Stimulated activated CD4-positive, alpha-beta T cell treated with anti-CD3 and anti-CD28 coated beads, Interleukin-1b, Interleukin-23, amount 100 ng/mL, for 24 hours (primary cell): ENCODE results near the gene ARL16.

ENCODE experiments used
- DNase-seq, 4 experiments: peaks; one replicate each; pipeline ENCODE4 v3.0.0-alpha.2; 2020; ENCODE audit warnings: low read depth in 4 of 4, low spot score in 1 of 4

The ARL16 gene

DNA sequence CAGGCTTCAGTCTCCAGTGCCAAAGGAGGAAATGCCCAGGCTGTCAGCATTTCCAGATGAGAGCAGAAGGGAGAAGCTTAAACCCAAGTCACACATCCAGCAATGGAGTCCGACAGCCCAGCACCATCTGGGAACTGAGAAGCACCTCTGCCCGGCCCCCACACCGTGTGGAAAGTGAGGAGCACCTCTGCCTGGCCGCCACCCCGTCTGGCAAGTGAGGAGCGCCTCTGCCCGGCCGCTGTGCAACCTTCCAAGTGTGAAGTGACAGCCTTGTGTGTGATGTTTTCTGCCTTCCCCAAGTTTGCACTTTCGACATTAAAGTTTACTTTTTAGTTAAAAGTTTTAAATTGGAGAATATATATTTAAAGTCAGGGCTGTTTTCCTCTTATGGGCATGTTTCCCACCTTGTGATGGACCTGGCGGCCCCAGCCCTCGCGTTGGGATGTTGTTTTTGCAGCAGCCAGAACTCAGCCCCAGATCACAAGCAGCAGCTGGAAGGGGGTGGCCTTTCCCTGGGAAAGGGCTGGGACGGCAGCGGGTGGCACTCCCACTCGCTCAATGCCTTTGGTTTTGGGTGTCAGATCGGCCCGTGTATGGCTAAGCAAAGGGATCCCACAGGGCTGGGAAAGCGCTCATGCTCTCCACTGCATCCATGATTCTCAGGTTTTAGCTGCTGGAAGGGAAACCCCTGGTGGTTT, 9.9 kb downstream of the ARL16 start:
- no peak for DNase-seq

DNA sequence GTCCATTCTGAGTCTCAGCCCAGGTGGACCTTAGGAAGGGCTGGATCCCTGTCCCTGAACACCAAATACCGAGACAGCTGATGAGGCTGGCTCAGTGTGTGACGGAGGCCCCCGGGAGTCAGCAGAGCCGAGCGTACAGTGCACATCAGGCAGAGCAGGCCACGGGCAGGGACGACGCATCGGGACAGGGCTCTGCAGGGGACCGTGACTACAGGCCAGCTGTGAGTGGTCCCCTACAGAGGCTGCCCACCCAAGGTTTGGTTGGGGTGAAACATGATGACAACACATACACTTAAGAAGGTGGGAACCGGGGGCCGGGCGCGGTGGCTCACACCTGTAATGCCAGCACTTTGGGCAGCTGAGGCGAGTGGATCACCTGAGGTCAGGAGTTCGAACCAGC, 10.6 kb downstream of the ARL16 start:
- no peak for DNase-seq

DNA sequence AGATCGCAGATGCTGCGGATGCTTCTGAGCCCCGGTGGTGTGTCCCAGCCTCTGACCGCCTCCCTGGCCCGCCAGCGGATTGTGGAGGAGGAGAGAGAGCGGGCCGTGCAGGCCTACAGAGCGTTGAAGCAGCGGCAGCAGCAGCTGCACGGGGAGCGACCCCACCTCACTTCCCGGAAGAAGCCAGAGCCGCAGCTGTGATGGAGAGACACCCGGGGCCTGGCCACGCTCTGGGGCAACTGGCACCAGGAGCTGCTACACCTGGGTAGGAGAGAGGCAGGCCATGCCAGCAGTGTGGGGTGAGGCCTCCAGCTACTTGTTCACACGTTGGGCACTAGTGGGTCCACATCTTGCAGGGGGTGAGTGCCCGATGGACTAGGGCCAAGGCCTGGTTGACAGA, 11.1 kb downstream of the ARL16 start:
- no peak for DNase-seq

DNA sequence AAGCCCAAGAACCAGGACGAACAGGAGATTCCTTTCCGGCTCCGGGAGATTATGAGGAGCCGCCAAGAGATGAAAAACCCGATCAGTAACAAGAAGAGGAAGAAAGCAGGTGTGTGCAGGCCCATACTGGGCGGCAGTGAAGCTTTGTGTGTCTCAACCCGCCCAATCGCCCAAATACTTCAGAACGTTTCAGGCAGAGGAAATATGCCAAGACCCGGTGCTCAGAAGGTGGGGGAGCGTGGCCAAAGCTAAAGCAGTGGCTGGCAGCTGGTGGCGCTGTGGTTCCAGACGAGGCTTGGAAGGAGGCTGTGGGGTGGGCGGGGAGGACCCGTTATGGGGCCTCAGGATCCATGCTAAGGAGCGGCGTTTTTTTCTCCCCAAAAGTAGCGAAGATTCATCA, 15.8 kb downstream of the ARL16 start:
- no peak for DNase-seq

DNA sequence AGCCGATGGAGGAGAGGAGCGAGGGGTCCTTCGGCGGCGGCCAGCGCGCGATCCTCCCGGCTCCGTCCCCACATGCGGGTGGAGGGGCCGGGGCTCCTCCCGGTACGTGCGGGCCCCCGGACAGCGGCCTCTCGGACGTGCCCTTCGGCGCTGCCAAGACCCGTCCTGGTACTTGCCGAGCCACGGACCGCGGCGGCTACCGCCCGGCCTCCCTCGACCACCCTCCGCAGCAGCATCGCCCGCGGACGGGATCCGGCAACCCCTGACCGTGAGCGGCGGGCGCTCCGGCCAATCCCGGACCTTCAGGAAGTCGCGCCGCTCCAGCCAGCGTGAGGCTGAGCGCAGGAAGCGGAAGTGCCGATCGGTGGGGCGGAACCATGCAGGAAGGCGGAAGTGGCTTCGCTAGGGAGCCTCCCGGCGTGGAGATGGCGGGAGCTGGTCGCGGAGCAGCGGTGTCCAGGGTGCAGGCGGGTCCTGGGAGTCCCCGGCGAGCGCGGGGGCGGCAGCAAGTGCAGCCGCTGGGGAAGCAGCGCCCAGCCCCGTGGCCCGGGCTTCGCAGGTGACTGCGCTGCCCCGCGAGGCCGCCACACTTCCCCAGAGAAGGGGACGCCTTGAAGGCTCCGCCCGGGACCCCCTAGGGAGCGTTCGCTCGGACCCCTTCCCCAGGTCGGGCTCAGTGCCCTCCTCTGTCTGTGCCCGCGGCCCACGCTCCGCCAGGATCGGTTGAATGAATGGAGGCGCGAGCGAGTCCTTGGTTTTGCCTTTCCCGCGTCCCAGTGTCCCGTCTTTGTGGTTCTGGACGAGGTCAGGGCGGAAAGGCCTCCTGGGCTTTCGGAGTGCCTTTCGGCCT, 17.0 kb downstream of the ARL16 start, which contains the start of the genes CCDC137 and OXLD1:
TSS of gene CCDC137 (plus strand) at position 396 of the 850 bp plus-strand sequence. CDS start at position 426, 30 bp downstream.
TSS of gene OXLD1 (minus strand) at position 264 of the 850 bp plus-strand sequence. CDS start at position 236, 28 bp downstream.
- DNase-seq = peak; percentile 78 to 91 (median 86)

DNA sequence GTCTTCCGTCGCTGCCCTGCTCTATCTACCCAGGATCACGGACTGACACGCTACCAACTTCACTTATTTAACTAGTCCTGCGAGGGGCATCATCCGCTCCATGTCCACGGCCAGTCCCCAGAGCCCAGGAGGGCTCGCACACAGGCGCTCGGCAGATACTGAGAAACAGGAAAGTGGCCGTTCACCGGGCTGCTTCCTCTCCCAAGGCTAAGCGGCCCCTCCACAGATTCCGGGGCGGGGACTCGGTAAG, 17.6 kb downstream of the ARL16 start:
- no peak for DNase-seq

DNA sequence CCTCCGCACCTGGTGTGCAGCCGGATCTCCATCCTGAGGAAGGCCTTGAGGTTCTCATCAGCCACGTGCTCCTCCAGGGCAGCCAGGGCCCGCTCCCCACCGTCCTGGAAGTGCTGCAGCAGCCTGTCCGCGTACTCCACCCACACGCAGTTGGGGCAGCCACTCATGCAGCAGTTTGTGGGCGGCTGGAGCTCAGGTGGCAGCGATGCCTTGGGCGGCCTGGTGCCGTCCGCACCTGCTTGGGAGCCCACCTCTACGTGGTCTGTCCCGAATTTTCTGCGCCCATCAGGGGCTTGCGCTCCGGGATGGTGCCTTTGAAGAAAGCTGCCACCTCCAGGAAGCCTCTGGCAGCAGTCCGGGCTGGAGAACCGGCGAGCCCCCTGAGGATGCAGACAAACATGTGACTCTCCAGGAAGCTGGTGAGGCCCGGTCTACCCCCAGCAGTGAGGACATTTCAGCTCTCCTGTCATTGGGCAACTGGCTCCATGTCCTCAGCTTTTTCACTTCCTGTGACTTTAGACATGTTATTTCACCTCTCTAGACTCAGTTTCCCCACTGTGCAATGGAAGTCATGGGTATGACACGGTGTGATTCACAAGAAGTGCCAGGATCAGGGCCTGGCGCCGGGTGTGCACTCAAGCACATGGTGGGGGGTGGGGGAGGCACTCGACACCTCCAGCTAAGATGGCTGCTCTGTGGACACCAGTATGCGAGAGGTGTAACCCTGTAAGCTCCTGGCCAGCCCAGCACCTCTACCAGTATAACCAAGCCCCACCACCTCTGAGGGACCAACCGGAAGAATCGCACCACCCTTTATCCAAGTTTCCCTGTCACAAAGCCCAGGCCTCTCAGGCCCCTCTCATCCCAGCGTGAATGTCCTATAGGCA, 18.1 kb downstream of the ARL16 start:
- peak in 3 of 4 experiments; percentile 43 to 66 (median 53) for DNase-seq

DNA sequence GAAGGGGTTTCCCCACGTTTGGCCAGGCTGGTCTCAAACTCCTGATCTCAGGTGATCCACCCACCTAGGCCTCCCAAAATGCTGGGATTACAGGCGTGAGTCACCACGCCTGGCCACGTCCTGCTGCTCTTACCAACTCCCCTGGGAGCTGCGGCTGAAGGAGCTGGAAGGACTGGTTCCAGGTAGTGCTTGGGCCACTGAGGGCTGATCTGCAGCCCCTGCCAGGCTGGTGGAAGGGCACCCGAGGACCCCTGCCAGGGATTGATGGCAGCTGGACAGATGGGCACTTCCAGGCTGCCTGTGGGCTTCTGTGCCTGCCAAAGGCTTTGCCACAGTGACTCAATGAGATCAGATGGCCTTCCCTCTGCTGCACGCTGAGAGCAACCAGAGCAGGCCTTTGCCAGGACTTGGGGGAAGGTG, 19.5 kb downstream of the ARL16 start:
- no peak for DNase-seq

DNA sequence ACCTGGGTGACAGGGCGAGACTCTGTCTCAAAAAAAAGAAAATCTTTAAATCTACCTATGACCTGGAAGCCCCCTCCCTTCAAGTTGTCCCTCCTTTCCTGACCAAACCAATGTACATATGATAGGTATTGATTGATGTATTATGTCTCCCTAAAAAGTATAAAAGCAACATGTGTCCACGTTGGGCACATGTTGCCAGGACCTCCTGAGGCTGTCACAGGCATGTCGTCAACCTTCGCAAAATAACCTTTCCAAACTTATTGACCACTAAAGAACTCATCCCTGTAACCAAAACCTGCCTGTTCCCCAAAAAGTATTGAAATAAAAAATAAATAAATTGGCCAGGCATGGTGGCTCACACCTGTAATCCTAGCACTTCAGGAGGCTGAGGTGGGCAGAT, 21.6 kb downstream of the ARL16 start:
- no peak for DNase-seq

DNA sequence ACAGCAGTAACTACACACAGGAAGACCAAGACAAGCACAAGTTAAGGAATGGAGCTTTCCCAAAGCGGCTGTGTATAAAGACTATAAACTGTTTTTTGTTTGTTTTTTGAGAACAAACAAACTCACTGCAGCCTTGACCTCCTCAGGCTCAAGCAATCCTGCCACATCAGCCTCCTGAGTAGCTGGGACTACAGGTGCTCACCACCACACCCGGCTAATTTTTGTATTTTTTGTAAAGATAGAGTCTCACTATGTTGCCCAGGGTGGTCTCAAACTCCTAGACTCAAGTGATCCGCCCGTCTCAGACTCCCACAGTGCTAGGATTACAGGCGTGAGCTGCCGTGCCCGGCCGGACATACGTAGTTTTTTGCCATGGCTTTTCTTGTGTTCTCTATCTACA, 23.2 kb downstream of the ARL16 start:
- DNase-seq = no peak

DNA sequence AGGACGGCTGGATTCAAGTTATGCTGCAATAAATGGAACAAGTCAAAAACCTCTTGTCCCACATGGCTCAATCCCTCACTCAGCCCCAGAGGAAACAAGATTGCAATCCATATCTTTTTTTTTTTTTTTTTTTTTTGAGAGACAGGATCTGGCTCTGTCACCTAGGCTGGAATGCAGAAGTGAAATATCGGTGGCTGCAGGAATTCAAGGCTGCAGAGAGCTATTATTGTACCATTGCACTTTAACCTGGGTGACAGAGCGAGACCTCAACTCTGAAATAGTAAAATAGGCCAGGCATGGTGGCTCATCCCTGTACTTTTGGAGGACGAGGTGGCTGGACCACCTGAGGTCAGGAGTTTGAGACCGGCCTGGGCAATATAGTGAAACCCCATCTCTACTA, 24.6 kb downstream of the ARL16 start:
- no peak for DNase-seq

DNA sequence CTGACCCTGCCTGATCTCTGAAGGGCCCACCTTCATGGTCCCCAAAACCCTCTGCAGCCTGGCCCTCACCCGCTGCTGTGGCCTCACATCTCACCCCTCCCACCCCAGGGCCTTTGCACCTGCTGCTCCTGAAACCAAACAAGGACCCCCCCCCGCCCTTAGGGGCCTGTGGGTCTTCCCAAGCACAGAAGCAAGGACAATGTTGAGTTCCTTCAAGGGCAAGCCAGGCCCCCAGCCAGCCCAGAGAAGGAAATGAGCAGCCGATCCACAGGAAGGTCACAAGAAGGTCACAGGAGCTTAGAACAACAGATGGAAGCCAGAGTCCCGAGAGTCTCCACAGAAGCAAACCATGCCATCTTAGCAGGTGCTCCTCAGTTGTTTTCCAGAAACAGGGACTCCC, 26.8 kb downstream of the ARL16 start:
- no peak for DNase-seq

DNA sequence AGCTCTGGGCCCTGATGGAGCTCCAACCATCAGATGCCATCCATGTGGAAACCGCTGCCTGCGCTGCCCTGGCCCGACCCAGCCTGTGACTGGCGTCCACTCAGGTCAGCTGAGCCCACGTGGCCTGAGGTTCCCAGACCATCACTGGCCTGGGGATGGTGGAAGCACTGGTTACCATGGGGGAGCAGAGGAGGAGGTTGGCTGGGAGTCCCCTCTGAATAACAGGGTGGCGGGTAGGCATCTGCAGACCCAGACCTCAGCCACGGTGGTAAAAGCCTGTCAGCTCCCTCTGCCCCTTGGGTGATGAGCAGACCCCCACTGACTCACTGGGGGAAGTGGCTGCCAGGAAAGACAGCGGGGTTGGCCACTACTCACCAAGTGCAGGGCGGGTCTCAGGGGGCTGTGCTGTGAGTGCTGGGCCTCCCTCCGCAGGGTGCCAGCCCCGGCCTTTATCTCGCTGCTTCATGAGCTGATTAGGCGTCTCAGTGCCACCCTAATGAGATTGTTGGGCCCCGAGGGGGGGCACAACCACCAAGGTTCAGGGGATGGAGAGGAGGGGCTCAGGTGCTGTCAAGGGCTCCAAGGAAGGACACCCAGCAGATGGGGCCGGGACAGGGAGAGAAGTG, 27.4 kb downstream of the ARL16 start, which contains the start of gene PDE6G:
TSS of gene PDE6G (minus strand) at position 425 of the 626 bp plus-strand sequence. CDS start 3,237 bp downstream, outside the sequence.
- no peak for DNase-seq

DNA sequence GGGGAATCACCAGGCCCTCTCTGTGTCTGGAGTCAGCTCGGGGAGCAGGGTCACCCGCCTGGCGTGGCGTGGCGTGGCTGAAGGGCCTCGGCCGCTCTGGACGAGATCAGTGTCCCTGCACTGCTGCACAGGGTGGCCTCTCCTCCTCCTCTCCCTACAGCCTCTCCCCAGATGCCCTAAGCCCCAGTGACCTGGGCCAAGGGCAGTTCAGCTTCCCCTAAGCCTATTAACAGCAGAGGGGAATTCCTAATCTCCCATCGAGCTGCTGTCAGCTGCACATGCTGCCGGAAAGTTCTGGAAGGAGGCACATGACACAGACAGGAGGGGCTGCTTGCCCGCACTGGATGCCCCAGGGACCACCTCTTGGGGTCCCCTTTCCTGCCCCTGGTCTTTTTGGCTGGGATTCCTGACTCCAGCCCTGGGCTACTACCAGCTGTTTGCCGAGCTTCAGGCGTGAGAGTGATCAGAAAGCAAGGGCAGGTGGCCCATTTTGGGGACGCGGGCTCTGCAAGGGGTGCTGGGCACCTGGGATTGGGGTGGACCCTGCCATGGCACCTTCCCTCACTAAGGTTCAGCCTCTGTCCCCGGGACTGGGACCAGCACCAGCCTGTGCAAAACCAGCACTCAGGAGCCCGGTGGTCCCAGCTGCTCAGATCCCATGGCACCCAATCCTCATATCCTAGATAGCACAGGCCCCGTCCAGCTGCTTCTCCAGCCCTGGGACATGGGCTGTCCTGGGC, 28.0 kb downstream of the ARL16 start:
- no peak for DNase-seq

DNA sequence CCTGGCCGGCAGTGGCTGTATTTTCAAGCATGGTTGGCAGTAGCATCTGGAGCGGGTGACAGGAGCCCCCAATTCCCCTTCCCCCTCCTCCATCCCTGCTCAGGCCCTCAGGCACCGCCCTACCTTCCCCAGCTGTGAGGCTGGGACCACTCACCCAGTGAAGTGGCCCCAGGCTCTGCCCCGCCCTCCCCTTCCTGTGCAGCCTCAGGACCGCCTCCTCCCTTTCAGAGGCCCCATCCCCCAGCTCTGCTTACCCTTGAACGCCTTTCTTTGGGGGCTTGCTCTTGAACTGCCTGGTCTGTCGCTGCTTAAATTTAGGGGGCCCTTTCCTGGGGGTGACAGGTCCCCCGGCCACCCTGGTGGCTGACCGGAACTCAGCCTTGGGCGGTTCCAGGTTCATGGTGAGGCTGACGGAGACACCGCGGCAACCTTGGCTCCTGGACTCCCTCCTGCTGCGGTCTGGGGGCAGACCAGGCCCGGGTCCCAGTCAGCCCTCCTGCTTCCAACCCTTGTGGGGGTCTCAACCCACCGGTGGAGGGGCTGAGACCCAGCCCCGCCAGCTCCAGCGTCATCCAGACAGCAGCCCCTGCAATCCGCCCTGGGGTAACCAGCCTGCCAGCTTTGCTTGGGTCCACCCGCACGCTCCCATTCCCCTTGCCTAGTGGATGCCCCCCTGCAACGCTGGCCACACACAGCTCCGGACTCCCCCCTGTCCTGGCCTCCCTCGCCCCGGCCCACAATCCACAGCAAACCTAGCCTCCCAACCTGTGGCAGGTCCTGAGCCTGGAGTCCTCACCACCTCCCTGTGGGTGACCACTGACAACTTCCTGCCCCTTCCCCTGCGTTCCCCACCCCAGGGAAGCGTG, 30.5 kb downstream of the ARL16 start:
- DNase-seq = no peak

DNA sequence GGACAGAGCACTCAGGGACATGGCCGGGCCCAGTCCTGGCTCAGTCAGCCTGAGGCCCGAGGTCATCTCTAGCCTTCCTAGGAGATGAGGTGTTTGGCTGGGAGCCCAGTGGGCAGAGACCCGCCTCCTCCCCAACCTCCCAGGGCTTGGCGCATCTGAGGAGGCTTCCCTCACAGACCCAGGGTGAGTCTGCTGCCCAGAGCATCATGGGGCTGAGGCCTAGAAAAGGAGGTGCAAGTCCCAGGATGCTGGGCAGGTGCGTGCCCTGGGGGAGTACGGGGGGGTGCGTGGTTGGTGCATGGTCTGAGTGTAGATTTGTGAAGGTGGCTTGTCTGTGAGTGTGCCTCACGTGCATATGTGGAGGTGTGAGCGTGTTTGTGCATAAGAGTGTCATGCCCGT, 31.9 kb downstream of the ARL16 start:
- DNase-seq = no peak

DNA sequence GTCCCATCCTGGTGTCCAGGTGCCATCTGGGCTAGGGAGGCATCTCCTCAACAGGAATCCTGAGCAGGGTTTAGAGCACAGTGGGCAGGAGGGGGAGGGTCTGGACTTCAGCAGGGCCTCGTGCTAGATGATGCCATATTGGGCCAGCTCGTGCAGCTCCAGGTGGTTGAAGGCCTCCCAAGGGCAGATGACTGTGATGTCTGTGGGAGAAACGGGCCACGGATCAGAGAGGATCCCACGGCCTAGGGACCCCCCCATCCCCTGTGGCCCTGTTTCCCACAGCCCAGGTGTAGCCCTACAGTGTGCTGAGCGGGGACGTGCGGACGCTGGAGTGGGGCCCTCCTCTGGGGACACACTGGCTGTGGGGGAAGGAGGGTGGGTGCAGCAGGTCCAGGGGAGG, 32.6 kb downstream of the ARL16 start:
- DNase-seq = no peak

DNA sequence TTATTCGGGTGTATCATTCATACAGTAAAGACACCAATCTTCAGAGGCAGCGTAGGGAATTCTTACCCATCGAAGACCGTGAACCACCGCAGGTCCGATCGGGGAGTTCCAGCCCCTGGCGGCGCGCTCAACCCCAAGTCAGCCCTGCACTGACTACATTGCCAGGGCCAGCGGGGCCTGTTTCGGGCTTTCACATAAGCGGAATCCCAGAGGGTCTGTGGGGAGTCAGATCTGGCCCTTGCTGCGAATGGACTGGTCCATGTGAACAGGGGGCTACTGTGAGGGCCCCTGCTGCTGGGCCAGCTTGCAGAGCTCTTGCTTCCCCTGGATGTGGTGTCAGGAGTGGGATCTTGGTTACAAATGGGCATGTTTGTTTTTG, 34.9 kb downstream of the ARL16 start:
- DNase-seq = no peak

DNA sequence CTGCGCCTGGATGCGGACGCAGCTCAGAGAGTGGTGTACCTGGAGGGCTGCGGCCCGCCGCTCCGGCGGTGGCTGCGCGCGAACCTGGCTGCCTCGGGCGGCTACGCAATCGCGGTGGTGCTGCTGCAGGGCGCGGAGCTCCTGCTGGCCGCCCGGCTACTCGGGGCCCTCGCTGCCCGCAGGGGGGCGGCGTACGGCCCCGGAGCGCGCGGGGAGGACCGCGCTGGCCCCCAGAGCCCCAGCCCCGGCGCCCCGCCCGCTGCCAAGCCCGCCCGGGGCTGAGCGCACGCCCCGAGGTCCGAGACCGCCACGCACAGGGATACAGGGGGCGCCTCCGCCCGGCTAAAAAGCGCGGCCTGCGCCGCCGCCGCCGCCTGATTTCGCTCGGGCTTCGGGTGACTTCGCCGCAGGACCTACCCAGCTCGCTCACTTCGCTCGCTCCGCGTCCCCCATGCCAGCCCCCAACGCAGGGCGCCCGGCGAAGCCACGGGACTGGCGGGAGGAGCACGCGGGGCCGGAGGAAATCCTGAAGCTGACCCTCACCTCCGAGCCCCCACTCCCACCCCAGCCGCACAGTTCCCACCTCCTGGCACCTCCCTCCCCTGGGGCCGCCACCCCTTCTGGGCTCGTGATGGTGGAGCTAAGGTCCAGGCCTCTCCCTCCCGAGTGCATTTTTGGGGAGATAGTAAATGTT, 35.4 kb downstream of the ARL16 start:
- no peak for DNase-seq
